HG02610 (cell line): ENCODE measurements around the gene SULF2.

Experiments
- ATAC-seq: cut with Tn5 transposase; IDR thresholded peaks from one replicate; pipeline ENCODE4 v1.9.1; 2021; ENCODE audit warnings: mild to moderate bottlenecking, moderate library complexity; ENCODE audit not compliant: unreplicated experiment

Gene SULF2

GRCh38 chr20:47717421-47717820, 67.9 kb downstream of the SULF2 start:
- no peak for ATAC-seq

DNA sequence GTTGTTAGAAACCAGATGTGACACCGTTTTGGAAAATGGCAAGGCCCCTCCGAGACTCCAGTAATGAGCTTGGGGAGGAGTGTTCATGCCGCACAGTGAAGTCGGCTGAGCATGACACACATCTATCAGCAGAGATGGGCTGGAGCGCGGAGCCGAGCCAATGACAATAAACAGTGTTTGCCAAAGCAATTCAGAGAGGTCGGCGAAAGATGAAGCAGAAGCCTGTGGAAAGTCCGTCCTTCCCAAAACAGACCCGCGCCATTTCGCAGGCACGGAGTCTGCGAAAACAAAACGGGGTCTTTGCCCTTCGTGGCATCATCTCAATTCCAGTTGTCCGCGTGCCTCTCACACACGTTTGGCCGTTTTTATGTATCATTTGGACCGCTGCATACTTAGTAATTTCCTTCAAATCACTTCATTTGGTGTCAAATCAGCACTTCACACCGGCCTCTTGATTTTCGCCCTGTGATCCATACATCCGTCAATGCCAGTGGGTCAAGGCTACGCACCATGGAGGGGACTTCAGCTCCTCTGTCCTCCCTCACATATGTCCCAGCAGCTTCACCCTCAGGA, 71.3 kb downstream of the SULF2 start:
- ATAC-seq: no peak

- no peak for ATAC-seq
Observed at GRCh38 chr20:47713163-47713562, 72.1 kb downstream of the SULF2 start.

GRCh38 chr20:47711046-47711752, 74.1 kb downstream of the SULF2 start:
- ATAC-seq: no peak

- no peak for ATAC-seq
Observed at GRCh38 chr20:47710665-47711045, 74.6 kb downstream of the SULF2 start.

DNA sequence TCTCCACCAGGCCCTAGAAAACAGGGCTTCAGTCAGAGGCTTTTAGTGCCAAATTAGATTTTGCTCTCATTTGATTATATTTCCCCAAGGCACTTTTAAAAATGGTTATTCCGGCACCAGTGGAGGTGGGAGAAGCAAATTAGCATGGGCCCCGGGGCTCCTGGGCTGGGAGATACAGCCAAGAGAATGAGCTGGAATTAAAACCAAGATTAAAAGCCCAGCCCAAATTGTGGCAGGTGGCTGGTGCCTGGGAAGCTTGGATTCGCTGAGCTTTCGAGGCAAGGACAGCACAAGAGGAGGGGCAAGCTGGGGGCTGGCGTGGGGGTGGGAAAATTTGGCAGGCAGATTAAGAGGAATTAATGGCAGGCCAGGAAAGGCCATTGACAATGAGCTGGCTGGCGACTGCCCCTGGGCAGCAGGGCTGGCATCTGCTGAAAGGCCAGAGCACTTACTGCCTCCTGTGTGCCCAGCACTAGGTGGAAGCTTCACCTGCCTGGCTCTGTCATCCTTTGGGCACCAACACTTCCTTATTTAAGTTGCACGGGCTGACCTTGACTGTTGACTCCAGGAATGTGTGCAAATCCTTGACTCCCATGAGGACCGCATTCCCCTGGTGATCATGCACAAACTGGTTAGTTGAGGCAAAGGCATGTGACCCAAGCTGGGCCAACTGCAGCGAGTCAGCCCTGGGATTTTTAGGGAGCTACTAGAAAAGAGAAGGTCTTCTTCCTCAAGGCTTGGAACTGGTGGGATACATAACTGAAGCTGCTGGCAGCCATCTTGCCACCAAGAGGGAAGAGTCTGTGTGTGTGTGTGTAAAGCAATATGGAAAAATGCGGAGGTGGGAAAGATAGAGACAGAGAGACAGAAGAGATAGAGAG, 76.1 kb downstream of the SULF2 start:
- no peak for ATAC-seq

DNA sequence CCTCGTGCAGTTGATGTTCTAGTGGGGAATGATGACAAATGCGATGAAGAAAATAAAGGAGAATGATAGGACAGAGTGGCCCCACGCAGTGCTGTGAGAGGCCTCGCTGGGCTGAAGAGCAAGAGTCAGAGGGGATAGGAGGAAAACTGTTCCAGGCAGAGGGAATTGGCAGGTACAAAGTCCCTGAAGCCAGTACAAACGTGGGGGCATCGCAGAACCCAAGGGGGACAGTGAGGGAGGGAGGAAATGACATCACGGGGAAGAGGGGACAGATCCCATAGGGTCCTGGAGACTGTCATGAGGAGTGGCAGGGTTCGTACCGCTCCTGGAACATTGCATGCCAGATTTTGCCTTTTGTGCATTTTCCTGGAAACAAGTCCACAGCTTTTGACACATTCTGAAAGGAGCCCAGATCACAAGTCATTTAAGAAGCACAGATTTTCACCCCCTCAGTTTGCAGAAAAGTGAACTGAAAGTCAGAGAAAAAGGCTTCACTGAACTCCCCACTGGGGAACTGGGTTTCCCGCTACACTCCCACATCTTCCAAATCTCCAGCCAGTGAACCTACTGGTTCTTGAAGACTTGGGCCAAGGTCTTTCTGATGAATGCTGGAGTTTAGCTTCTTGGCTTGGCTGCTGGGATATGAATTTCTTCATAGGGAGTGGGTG, 77.0 kb downstream of the SULF2 start:
- ATAC-seq: no peak

DNA sequence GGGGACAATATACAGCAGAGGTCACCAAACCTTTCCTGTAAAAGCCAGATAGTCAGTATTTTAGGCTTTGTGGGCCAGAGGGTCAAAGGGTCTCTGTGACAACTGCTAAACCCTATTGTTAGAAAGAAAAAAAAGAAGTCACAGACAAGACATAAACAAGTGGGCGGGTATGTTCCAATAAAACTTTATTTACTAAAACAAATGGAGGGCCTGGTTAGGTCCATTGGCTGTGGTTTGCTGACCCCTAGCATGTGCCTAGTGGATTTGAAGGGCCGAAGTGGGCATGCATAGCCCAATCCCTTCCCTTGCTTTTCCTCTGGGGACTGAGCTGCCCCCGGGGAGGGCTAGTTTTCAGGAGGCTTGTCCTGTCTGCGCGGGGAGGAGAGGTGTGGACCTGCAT, 78.9 kb downstream of the SULF2 start:
- no peak for ATAC-seq

DNA sequence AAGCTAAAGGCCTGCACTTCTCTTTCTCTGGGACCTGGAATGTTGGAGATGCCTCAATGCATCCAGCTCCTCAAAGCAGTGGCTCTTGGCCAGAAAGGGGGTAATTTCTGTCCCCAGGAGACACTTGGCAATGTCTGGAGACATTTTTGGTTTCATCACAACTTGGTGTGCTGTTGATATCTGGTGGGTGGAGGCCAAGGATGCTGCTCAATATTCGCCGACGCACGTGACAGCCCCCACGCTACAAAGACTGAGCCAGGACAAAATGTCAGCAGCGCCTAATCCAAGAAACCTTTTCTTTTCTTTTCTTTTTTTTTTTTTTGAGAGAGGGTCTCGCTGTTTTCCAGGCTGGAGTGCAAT, 79.8 kb downstream of the SULF2 start:
- ATAC-seq: no peak

- no peak for ATAC-seq
Observed at GRCh38 chr20:47704746-47705496, 80.4 kb downstream of the SULF2 start.

DNA sequence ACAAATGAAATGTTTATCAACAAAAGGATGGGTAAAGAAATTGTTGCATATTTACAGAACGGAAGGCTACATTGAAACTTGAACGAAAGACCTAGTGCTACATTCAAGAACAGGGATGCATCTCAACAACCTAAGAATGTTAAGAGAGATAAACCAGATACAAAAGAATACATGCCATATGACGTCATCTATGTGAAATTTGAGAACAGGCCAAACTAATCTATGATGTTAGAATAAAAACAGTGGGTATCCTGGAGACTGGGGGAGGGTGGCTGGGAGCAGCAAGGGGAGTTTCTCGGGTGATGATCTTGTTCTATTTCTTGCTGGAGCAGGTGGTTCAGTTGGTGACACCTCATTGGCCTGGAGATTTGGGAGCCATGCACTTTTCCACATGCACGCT, 81.5 kb downstream of the SULF2 start:
- ATAC-seq: no peak

- ATAC-seq: no peak
Observed at GRCh38 chr20:47701612-47702011, 83.7 kb downstream of the SULF2 start.

DNA sequence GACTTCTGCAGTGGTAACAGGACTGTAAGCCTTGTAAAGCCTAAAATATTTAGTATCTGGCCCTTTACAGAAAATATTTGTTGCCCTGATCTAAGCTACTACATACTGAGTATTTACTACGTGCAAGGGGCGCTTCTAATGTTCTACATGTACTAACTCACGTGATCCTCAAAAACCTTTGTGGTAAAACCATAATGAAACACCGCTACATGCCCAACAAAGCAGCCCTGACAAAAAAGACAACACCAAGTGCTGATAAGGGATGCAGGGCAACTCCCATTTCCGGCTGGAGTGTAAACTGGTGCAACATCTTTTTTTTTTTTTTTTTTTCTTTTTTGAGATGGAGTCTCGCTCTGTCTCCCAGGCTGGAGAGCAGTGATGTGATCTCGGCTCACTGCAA, 85.0 kb downstream of the SULF2 start:
- ATAC-seq: no peak

DNA sequence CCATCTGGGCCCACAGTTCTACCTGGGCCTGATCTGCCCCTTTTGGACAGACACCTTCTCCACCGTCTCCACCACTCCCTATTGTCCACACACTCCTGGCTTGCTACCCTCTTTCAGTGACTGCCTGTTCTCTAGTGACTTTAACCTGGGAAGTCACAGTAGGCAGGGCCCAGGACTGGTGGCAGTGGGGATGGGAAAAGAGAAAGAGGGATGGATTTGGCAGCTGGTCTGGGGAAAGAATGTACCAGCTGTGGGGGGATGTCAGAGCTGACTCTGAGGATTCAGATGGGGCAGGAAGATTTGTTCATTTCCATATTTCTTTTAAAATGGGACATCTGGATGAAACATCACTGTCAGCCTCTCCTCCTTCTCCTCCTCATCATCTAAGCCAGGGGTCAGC, 85.5 kb downstream of the SULF2 start:
- ATAC-seq: no peak

DNA sequence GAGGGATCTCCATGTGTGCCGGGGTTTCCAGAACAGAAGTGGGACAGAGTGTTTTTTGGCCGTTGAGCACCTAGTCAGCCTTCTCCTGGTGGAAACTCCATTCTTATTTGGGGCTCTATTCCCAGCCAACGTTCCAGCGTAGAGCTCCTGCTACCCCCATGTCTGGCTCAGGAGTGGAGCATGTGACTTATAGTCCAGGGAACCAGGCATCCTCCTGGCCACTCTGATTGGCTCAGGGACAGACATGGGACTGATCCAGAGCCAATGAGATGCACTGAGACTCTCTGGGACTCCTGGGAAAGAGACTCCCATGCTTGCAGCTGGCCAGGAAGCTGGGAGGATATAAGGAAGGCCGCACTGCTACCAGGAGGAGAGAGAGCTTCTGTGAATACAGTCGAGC, 87.1 kb downstream of the SULF2 start:
- no peak for ATAC-seq

DNA sequence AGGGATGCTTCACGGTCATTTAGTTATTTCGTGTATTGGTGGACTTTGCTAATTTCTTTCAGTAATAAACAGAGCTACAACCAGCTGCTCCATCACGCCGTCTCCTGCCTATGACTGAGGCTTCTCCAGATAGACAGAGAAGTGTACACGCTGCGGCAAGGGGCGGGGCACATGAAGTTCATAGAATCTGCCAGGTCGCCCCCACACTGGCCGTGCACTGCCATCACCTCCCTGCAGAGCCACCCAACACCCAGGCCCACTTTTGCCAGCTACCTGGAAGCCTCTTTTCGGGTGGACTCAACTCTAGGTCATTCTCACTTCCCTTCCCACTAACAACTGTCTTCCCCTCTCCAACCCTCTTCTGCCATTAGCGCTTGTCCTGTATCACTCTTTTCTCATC, 88.4 kb downstream of the SULF2 start:
- no peak for ATAC-seq

DNA sequence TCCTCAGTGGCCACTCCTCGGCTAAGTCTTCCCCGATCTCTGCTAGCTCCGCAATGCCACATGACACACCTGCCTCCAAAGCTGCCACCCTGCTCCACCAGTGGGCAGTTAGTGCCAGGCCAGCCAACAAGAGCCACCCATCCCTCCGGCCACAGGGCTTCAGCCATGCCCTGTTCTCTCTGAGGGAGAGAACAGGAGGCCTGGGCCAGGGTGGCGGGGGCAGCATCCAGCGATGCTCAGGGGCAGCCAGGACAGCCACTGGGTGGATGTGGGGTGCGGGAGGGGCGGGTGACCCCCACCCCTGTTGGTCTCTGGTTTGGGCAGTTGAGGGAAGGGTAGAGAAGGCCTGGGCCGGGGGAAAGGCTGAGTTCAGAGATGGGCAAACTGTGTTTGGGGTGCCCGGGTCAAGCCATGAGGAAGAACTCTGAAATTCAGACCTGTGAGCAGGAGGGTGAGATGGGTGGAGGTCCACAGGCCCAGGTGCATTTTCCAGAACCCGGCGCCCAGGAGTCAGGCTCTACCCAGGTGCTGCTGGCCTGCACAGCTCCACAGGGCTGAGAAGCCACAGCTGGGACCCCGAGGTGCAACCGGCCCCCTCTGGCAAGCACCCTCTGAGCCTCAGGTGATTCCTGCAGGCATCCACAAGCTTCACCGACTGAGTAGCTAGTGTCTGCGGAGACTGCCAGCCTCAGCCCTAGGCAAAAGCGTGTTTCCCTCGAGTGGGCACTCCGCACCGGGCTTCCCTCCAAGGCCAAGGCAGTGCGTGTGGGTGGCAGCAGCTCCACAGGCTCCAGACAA, 91.1 kb downstream of the SULF2 start:
- no peak for ATAC-seq

DNA sequence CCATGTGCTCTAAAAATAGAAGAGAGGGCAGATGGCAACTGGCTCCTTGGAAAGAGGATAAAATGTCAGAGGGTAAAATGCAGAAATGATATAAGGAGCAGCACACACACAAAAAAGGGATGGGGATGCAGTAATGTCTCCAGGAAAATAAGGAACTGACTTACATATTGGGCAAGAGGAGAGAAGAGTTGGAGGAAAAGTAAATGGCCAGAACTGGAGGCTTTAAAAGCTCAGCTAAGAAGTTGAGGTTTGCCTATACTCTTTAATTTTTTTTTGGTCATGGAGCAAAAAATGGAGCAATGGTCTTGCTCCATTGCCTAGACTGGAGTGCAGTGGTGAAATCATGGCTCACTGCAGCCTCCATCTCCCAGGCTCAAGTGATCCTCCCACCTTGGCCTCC, 93.7 kb downstream of the SULF2 start:
- ATAC-seq: no peak

DNA sequence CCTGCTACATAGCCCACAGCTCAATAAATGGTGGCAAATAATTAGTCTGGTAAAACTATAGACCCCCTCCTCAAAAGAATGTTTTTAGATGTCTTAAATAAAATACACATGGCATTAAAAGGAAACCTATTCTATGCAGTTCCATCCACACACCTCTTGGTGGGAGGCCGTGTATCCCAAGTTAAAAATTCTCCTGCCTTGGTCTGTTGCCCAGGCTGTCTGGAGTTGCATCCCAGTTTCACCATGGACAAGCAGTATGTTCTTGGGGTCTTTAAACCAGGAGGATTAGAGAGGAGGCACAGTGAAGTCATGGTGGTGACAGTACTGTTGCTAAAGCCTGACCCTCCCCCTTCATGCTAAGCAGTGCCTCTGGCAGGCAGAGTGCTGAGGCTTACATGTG, 95.5 kb downstream of the SULF2 start:
- ATAC-seq: no peak
